Spleen (tissue), 11 donors: Measurements from ENCODE around the gene METTL13. TPM values are rescaled to one million over a fixed set of nuclear protein-coding genes. Genes with fewer than 3 reads are reported as not detected.
"Not testable (repeated sequence)": the region's sequence is repeated elsewhere in the genome, so short reads cannot be mapped to it uniquely, and the experiment has no call there.

ENCODE experiments used
- DNase-seq: peaks from one replicate; pipeline ENCODE4 v3.0.0-alpha.2; 2020
- H3K27ac ChIP-seq, 8 donors: fragments of 200-600 bp; sonication (generic) in 7 of 8; 1 replicate in 4 of 8; 2 replicates in 4 of 8; pipeline versions ENCODE4 v1.5.0 to v1.8.0; 2016 to 2021; ENCODE audit warnings: inconsistent platforms in 4 of 8, mild to moderate bottlenecking in 4 of 8, moderate library complexity in 1 of 8
- H3K27me3 ChIP-seq, 7 donors: fragments of 200-600 bp; sonication (generic) in 6 of 7; replicated peaks in 1 of 7; 1 replicate in 4 of 7; 2 replicates in 3 of 7; pipeline versions ENCODE4 v1.5.0 to v1.8.0; 2016 to 2021; ENCODE audit warnings: inconsistent platforms in 3 of 7, mild to moderate bottlenecking in 1 of 7
- H3K36me3 ChIP-seq, 6 donors: fragments of 200-600 bp; sonication (generic) in 5 of 6; 1 replicate in 4 of 6; 2 replicates in 2 of 6; pipeline versions ENCODE4 v1.5.0 to v1.8.0; 2016 to 2021; ENCODE audit warnings: inconsistent platforms in 2 of 6
- H3K4me1 ChIP-seq, 6 donors: fragments of 200-600 bp; sonication (generic) in 5 of 6; 1 replicate in 3 of 6; 2 replicates in 3 of 6; pipeline versions ENCODE4 v1.5.0 to v1.8.0; 2016 to 2021; ENCODE audit warnings: inconsistent platforms in 3 of 6
- H3K4me3 ChIP-seq, 8 donors: fragments of 200-600 bp; sonication (generic) in 7 of 8; 1 replicate in 4 of 8; 2 replicates in 4 of 8; pipeline versions ENCODE4 v1.5.0 to v1.8.0; 2016 to 2021; ENCODE audit warnings: inconsistent platforms in 4 of 8, mild to moderate bottlenecking in 4 of 8, moderate library complexity in 2 of 8
- H3K9me3 ChIP-seq, 8 donors: fragments of 200-600 bp; sonication (generic) in 7 of 8; 1 replicate in 4 of 8; 2 replicates in 4 of 8; pipeline versions ENCODE4 v1.5.0 to v1.8.0; 2016 to 2021; ENCODE audit warnings: inconsistent platforms in 4 of 8
- POLR2A ChIP-seq, 3 donors: fragments of 450-650 bp; IDR thresholded peaks; one replicate each; pipeline ENCODE4 v1.5.1; 2017; ENCODE audit warnings: antibody characterized with exemption in 3 of 3, mild to moderate bottlenecking in 1 of 3
- POLR2AphosphoS5 ChIP-seq, 3 donors: sonication (generic); formaldehyde crosslinking; IDR thresholded peaks; one replicate each; pipeline ENCODE4 v1.5.1; 2017; ENCODE audit warnings: antibody characterized with exemption in 3 of 3
- whole genome bisulfite sequencing, 5 donors: extraction: QIAGEN DNeasy Blood & Tissue Kit in 3 of 5; methylation state at CpG; one replicate each; pipeline versions ENCODE4 v1.1.5 to v1.1.7; 2013 to 2018; 5-methylcytosine and 5-hydroxymethylcytosine counted together
- intact Hi-C: fragments of 100-400 bp; cut with DNase I; formaldehyde crosslinking; loops from one replicate; pipeline ENCODE4 v1.15.0; 2023; ENCODE audit warnings: low total_unique reads
- polyA plus RNA-seq, 3 donors: library from polyadenylated mRNA; stranded (reverse); fragments of 200-250 nt; gene quantifications; one replicate each; pipeline ENCODE4 v1.2.1, GENCODE V29; 2013
- total RNA-seq, 7 donors: library from RNA; depleted of rRNA in 3 of 7; stranded (reverse); fragments of >200 nt in 3 of 7; fragmentation: NEBNext Ultra II Directional in 4 of 7; extraction: Animal tissue kit (Norgen Biotek cat#: 25700) in 4 of 7; gene quantifications; one replicate each; pipeline versions ENCODE4 v1.1.0 to v1.2.1, GENCODE V29; 2016 to 2021
- TF ChIP-seq, protein P1 (sequence below), 11 experiments: fragments of 200-600 bp in 7 of 11; fragments of 450-650 bp in 4 of 11; sonication (generic) in 4 of 11; IDR thresholded peaks in 8 of 11; conservative IDR thresholded peaks in 3 of 11; 1 replicate in 7 of 11; 2 replicates in 4 of 11; pipeline versions ENCODE4 v1.4.0 to v1.8.0; 2016 to 2021; ENCODE audit warnings: antibody characterized with exemption in 11 of 11, inconsistent platforms in 4 of 11, mild to moderate bottlenecking in 1 of 11
- donor health status: healthy with polysubstance abuse.
- donor health status: DM: no; HTN: no; CAD: no; lungs with moderate emphysema.
- donor health status: DM: no; HTN: no; CAD: no.
- donor health status: Bipolar disorder and iron deficiency.
- donor health status: healthy.
- donor health status: DM: no; HTN: no; CAD: no.
- donor health status: DM: yes; HTN: yes; CAD: no.

METTL13 gene
- total and polyA plus RNA-seq, 10 donors: 10.3 to 29.6 (median 24.8) TPM

DNA sequence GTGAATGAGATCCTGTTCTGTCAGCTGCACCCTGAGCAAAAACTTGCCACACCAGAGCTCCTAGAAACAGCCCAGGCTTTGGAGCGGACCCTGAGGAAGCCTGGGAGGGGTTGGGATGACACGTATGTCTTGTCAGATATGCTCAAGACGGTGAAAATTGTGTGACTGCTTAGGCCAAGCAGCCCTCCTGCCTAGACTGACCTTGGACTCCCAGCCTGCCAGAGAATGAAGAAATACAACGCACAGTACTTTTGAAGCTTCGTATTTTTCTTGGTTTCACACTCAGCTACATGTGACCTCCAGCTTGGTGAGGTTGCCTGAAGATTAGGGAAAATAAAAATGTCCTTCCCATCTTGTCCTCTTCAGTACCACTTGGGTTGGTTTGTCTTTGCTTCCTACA, 15.1 kb downstream of the METTL13 start:
- intact Hi-C loops: no loop called here
- TF ChIP-seq POLR2AphosphoS5 (IDR thresholded peaks at IDR 0.05) (no peak), POLR2A (IDR thresholded peaks at IDR 0.05) (no peak)
- TF ChIP-seq, protein P1, sequence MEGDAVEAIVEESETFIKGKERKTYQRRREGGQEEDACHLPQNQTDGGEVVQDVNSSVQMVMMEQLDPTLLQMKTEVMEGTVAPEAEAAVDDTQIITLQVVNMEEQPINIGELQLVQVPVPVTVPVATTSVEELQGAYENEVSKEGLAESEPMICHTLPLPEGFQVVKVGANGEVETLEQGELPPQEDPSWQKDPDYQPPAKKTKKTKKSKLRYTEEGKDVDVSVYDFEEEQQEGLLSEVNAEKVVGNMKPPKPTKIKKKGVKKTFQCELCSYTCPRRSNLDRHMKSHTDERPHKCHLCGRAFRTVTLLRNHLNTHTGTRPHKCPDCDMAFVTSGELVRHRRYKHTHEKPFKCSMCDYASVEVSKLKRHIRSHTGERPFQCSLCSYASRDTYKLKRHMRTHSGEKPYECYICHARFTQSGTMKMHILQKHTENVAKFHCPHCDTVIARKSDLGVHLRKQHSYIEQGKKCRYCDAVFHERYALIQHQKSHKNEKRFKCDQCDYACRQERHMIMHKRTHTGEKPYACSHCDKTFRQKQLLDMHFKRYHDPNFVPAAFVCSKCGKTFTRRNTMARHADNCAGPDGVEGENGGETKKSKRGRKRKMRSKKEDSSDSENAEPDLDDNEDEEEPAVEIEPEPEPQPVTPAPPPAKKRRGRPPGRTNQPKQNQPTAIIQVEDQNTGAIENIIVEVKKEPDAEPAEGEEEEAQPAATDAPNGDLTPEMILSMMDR (IDR thresholded peaks at IDR 0.05 in 8 of 11, conservative IDR thresholded peaks at IDR 0.05 in 3 of 11): no peak
- whole genome bisulfite sequencing, 5 donors: 90 to 99% (median 96%) methylated on average over 5 of the region's 5 CpGs
- H3K36me3 ChIP-seq: peaks cover 10 to 89% (median 68%) of the 10 kb centered on the region in 6 donors
- H3K4me1 ChIP-seq: peaks cover 0 to 5% (median 0%) of the 10 kb centered on the region in 6 donors
- no peaks in the 10 kb centered on the region for H3K9me3 ChIP-seq
- H3K27me3 ChIP-seq: no peaks in the 10 kb centered on the region
- DNase-seq: no peak
- no peak overlapping the region for H3K27ac ChIP-seq
- H3K4me3 ChIP-seq: no peak overlapping the region

DNA sequence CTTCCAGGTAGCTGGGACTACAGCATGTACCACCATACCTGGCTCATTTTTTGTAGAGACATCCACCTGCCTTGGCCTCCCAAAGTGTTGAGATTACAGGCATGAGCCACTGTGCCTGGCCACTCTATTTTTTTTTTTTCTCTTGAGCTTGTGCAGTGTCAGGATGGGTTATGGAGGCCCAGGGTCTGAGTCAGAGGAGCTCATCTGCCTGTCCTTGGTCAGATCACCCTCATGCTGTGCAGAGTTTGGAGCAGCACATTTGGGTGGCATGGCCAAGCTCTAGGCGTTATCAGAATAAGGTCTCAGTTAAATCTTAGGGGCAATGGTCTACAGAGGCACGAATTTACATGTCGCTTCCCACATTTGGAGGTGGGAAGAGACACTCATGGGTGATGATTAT, 16.9 kb downstream of the METTL13 start:
- intact Hi-C loops: no loop called here

DNA sequence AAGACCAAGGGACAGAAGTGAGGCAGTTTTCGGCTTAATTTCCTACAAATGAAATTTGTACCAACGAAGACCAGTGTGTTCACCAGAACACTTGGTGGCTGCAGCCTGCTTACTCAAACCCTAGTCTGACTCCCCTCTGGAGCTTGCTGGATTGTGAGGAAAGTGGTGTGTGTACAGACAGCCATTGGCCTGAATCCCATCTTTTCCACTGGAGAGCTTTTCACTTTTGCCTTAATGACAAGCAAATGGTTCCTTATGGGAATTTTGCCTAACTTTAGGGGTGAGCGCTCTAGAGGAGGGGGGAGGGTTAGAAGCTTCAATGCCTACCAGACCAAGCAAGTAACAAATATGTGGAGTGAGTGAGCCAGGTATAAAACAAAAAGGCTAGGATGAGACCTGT, 17.3 kb downstream of the METTL13 start:
- 93 to 100% (median 97%) methylated on average over 3 of the region's 3 CpGs for WGBS, 5 donors
- Histone ChIP-seq H3K9me3 (no peaks in the 10 kb centered on the region), H3K4me1 (peaks cover 0 to 6% (median 0%) of the 10 kb centered on the region in 6 donors), H3K27ac (no peak overlapping the region), H3K36me3 (peaks cover 7 to 68% (median 47%) of the 10 kb centered on the region in 6 donors), H3K4me3 (no peak overlapping the region), H3K27me3 (no peaks in the 10 kb centered on the region)
- TF ChIP-seq, protein P1 (IDR thresholded peaks at IDR 0.05 in 8 of 11, conservative IDR thresholded peaks at IDR 0.05 in 3 of 11): no peak
- TF ChIP-seq POLR2AphosphoS5 (IDR thresholded peaks at IDR 0.05) (no peak), POLR2A (IDR thresholded peaks at IDR 0.05) (no peak)
- intact Hi-C loops: no loop called here
- no peak for DNase-seq

More for the DNA sequence above, 16.9 kb downstream of the METTL13 start:
- Histone ChIP-seq H3K27ac (no peak overlapping the region), H3K4me3 (no peak overlapping the region), H3K4me1 (peaks cover 0 to 6% (median 0%) of the 10 kb centered on the region in 6 donors), H3K9me3 (no peaks in the 10 kb centered on the region), H3K27me3 (no peaks in the 10 kb centered on the region), H3K36me3 (peaks cover 7 to 72% (median 50%) of the 10 kb centered on the region in 6 donors)
- WGBS, 5 donors: 93 to 98% (median 96%) methylated on average over 3 of the region's 3 CpGs
- TF ChIP-seq POLR2AphosphoS5 (IDR thresholded peaks at IDR 0.05) (no peak), POLR2A (IDR thresholded peaks at IDR 0.05) (no peak)
- TF ChIP-seq, protein P1 (IDR thresholded peaks at IDR 0.05 in 8 of 11, conservative IDR thresholded peaks at IDR 0.05 in 3 of 11): no peak
- DNase-seq: no peak

DNA sequence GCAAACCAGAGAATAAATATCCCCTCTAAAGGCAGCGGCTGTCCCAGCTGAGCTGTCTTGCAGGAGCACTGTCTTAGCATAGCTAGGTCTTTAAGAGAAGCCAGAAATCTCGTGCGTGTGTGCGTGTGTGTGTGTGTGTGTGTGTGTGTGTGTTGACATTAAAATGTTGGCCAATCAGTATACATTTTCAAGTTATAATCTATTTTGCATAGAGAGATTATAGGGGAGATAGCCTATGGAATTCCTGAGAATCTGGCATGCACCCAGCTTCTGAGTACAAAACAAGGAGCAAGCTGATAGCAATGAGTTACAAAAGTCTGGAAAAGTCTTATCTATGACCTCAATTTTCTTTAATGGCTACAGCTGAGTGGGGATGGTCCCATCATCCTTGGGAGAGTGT, 17.7 kb downstream of the METTL13 start:
- intact Hi-C loops: no loop called here
- no peak for DNase-seq
- peaks cover 5 to 64% (median 43%) of the 10 kb centered on the region in 6 donors for H3K36me3 ChIP-seq
- TF ChIP-seq, protein P1 (IDR thresholded peaks at IDR 0.05 in 8 of 11, conservative IDR thresholded peaks at IDR 0.05 in 3 of 11): no peak
- no peak for TF ChIP-seq POLR2A (IDR thresholded peaks at IDR 0.05)
- no peak for TF ChIP-seq POLR2AphosphoS5 (IDR thresholded peaks at IDR 0.05)
- no peaks in the 10 kb centered on the region for H3K27me3 ChIP-seq
- H3K4me1 ChIP-seq: peaks cover 0 to 6% (median 0%) of the 10 kb centered on the region in 6 donors
- 62 to 89% (median 77%) methylated on average over 4 of the region's 4 CpGs for WGBS, 5 donors
- H3K4me3 ChIP-seq: no peak overlapping the region
- no peaks in the 10 kb centered on the region for H3K9me3 ChIP-seq
- H3K27ac ChIP-seq: no peak overlapping the region

DNA sequence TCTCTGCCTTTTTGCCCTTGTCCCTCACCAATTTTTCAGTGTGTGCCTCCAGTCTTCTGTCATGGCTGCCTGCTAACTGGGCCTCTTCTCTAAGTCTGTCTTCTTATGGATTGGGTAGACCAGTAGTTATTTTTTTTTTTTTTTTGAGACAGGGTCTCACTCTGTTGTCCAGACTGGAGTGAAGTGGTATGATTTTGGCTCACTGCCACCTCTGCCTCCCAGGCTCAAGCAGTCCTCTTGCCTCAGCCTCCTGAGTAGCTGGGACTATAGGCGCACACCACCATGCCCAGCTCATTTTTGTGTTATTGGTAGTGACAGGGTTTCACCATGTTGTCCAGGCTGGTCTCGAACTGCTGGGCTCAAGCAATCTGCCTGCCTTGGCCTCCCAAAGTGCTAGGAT, 18.2 kb downstream of the METTL13 start:
- not testable (repeated sequence) for H3K27ac ChIP-seq, DNase-seq, H3K9me3 ChIP-seq, H3K27me3 ChIP-seq, H3K4me3 ChIP-seq, H3K4me1 ChIP-seq
- WGBS, 5 donors: 95 to 100% (median 98%) methylated on average over 2 of the region's 2 CpGs
- peaks cover 4 to 58% (median 38%) of the 10 kb centered on the region in 6 donors for H3K36me3 ChIP-seq
- intact Hi-C loops: loop anchor here (5.0 kb wide), 1 partner anchor 183 kb away; no protein-coding TSS in a partner anchor
